GM12878 (cell line): ENCODE results near the gene APCDD1L. TPM values are rescaled to one million over a fixed set of nuclear protein-coding genes. Genes with fewer than 3 reads are reported as not detected.

Source experiments
- ATAC-seq: fragments of 200-7000 bp; cut with Tn5 transposase; 3 replicates; pipeline ENCODE4 v1.9.1; 2020; ENCODE audit warnings: mild to moderate bottlenecking, moderate library complexity
- BruUV-seq: library from RNA; stranded (reverse); fragments of 400-500 nt; replicated peaks from 2 replicates; lab custom pipeline; 2021; lab: Mats Ljungman, UMichigan
- CTCF ChIA-PET: fragments of 300-600 bp; sonication (Branson Sonifier 250); formaldehyde crosslinking; extraction: SDS; loops from one replicate; lab custom pipeline; 2021; ENCODE audit warnings: inconsistent platforms; lab: Yijun Ruan, JAX
- POLR2A ChIA-PET: fragments of 350-600 bp; formaldehyde crosslinking; extraction: SDS; loops from one replicate; lab custom pipeline; 2021; ENCODE audit warnings: inconsistent platforms; lab: Charles Lee
- RAD21 ChIA-PET: fragments of 300-600 bp; sonication (Branson Sonifier 250); formaldehyde crosslinking; loops from one replicate; lab custom pipeline; 2023; ENCODE audit warnings: antibody characterized with exemption; ENCODE audit not compliant: unreplicated experiment; lab: Charles Lee
- SMC1A ChIA-PET: fragments of 300-600 bp; sonication (Branson Sonifier 250); formaldehyde crosslinking; loops from one replicate; lab custom pipeline; 2023; ENCODE audit not compliant: unreplicated experiment, uncharacterized antibody; lab: Charles Lee
- DNase-seq: peaks from one replicate; pipeline ENCODE4 v3.0.0-alpha.2; 2011; ENCODE audit warnings: low read depth, low spot score
- FAIRE-seq: peaks from 3 replicates; lab custom pipeline; 2011; peaks lifted over from hg19 to GRCh38; lab: Jason Lieb, UNC
- H2AFZ ChIP-seq: 2 replicates; pipeline ENCODE4 v1.6.0; 2011; ENCODE audit warnings: low read depth, low read length, control low read depth; ENCODE audit not compliant: control insufficient read depth
- H3K27ac ChIP-seq: 2 replicates; pipeline ENCODE4 v1.5.1; 2011; ENCODE audit warnings: control low read depth; ENCODE audit not compliant: control insufficient read depth, insufficient read depth
- H3K27me3 ChIP-seq, 2 experiments: replicated peaks in 1 of 2; 2 replicates each; pipeline versions ENCODE4 v1.6.0 to v1.6.1; 2011; ENCODE audit warnings: low read length in 1 of 2; ENCODE audit not compliant: control insufficient read depth in 2 of 2, insufficient read depth in 2 of 2
- H3K36me3 ChIP-seq, 2 experiments: 2 replicates each; pipeline ENCODE4 v1.5.1; 2011; ENCODE audit warnings: low read length in 1 of 2; ENCODE audit not compliant: control insufficient read depth in 2 of 2, insufficient read depth in 2 of 2
- H3K4me1 ChIP-seq: 2 replicates; pipeline ENCODE4 v1.6.1; 2011; ENCODE audit warnings: mild to moderate bottlenecking, low read length, moderate library complexity, mixed read lengths; ENCODE audit not compliant: control insufficient read depth, insufficient read depth
- H3K4me2 ChIP-seq: 2 replicates; pipeline ENCODE4 v1.6.0; 2011; ENCODE audit warnings: control low read depth; ENCODE audit not compliant: control insufficient read depth, insufficient read depth
- H3K4me3 ChIP-seq: fragments of 200-600 bp; sonication (generic); 2 replicates; pipeline ENCODE4 v1.5.1; 2016
- H3K79me2 ChIP-seq: 2 replicates; pipeline ENCODE4 v1.6.0; 2011; ENCODE audit warnings: low read length; ENCODE audit not compliant: control insufficient read depth, insufficient read depth
- H3K9ac ChIP-seq: 2 replicates; pipeline ENCODE4 v1.8.0; 2011; ENCODE audit warnings: low read length, control low read depth, mixed read lengths; ENCODE audit not compliant: control insufficient read depth, insufficient read depth
- H3K9me3 ChIP-seq: replicated peaks from 3 replicates; pipeline ENCODE4 v1.5.1; 2011; ENCODE audit warnings: mild to moderate bottlenecking, low read length; ENCODE audit not compliant: control insufficient read depth, insufficient read depth
- H4K20me1 ChIP-seq: 2 replicates; pipeline ENCODE4 v1.6.0; 2011; ENCODE audit not compliant: control insufficient read depth, insufficient read depth
- NR2C2 ChIP-seq: IDR thresholded peaks from 2 replicates; pipeline ENCODE4 v1.6.1; 2011; ENCODE audit warnings: borderline replicate concordance, low read depth; ENCODE audit not compliant: control insufficient read depth, insufficient read length
- NR2F1 ChIP-seq: fragments of 450-650 bp; conservative IDR thresholded peaks from 2 replicates; pipeline ENCODE4 v1.6.1; 2017; ENCODE audit warnings: mild to moderate bottlenecking
- TCF12 ChIP-seq: IDR thresholded peaks from 2 replicates; pipeline ENCODE4 v1.6.1; 2011; ENCODE audit warnings: low read depth, mild to moderate bottlenecking, low read length
- WGBS: methylation state at CpG from one replicate; pipeline ENCODE4 v1.1.6; 2016; ENCODE audit warnings: low lambda C conversion rate; ENCODE audit not compliant: insufficient replicate concordance, insufficient coverage; ENCODE audit errors: missing lambda C conversion rate; 5-methylcytosine and 5-hydroxymethylcytosine counted together
- in situ Hi-C: fragments of 300-500 bp; cut with MboI; formaldehyde crosslinking; loops from 9 replicates; pipeline ENCODE4 v1.14.3; 2018; ENCODE audit warnings: mixed read lengths
- intact Hi-C: fragments of 100-400 bp; cut with micrococcal nuclease; formaldehyde crosslinking; loops from one replicate; pipeline ENCODE4 v1.14.2; 2022; ENCODE audit not compliant: unreplicated experiment
- polyA plus RNA-seq, 11 experiments: library from polyadenylated mRNA; depleted of rRNA in 4 of 11; unstranded in 6 of 11; stranded (reverse) in 5 of 11; fragments of >200 nt; fragmentation: Nextera tagmentation in 4 of 11; fragmentation: Illumina TruSeq in 1 of 11; extraction: Ambion mirVana in 4 of 11; extraction: Trizol in 1 of 11; gene quantifications; 1 replicate in 1 of 11; 2 replicates in 10 of 11; pipeline versions ENCODE4 v1.2.1 to v1.2.3, GENCODE V29; 2011 to 2016; ENCODE audit warnings: inconsistent platforms in 2 of 11, missing spikeins in 2 of 11, low read depth in 1 of 11
- total RNA-seq, 4 experiments: library from RNA; depleted of rRNA in 3 of 4; stranded (reverse); fragments of >200 nt in 3 of 4; fragmentation: Illumina TruSeq in 1 of 4; extraction: Trizol in 1 of 4; gene quantifications; 2 replicates each; pipeline versions ENCODE4 v1.2.1 to v1.2.3, GENCODE V29; 2013 to 2021
- TF ChIP-seq, protein P1 (sequence below): fragments of 450-650 bp; IDR thresholded peaks from 2 replicates; pipeline ENCODE4 v1.6.1; 2018; ENCODE audit warnings: borderline replicate concordance, mild to moderate bottlenecking; ENCODE audit not compliant: partially characterized antibody
- TF ChIP-seq, protein P2 (sequence below): fragments of 450-650 bp; IDR thresholded peaks from 2 replicates; pipeline ENCODE4 v1.6.1; 2016; ENCODE audit warnings: mild to moderate bottlenecking

Gene APCDD1L
- total and polyA plus RNA-seq, 10 of the 15 experiments (the other 5 are each of a cell fraction or from before 2014, with no cell fraction given) = 0.14 to 0.50 TPM; not detected in 8

DNA sequence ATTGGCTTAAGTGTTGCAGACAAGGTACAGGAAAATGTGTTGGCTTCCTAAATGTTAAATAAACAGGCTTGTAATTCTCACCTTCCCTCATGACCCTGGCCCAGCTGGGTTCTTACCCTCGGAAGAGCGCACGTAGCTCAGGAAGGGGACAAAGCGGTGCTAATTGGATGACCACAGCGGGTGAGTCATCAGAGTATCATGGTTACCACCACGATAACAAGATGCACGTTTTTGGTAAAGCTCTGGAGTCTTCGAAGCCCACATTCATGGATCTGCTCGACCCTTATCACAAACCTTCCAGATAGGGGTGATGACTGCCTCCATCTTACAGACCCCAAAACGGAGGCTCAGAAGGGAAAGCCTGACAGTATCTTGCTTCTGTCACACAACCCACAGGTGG lies 32.8 kb downstream of the APCDD1L start:
- SMC1A ChIA-PET = interaction anchor here (0.6 kb wide), 1 partner anchor 130 kb away, joined by 3 read pairs; no protein-coding TSS in a partner anchor

More for the DNA sequence above, 32.8 kb downstream of the APCDD1L start:
- H3K4me2 ChIP-seq = no peak overlapping the region
- no peak overlapping the region for H3K9ac ChIP-seq
- no peak for ATAC-seq
- 50% methylated on average over 10 of the region's 10 CpGs for WGBS
- no peaks in the 10 kb centered on the region for H3K79me2 ChIP-seq
- H2AFZ ChIP-seq = no peak overlapping the region
- BruUV-seq = no TSS peak
- TF ChIP-seq TCF12 (no peak), NR2F1 (no peak), NR2C2 (no peak)
- TF ChIP-seq, protein P1, sequence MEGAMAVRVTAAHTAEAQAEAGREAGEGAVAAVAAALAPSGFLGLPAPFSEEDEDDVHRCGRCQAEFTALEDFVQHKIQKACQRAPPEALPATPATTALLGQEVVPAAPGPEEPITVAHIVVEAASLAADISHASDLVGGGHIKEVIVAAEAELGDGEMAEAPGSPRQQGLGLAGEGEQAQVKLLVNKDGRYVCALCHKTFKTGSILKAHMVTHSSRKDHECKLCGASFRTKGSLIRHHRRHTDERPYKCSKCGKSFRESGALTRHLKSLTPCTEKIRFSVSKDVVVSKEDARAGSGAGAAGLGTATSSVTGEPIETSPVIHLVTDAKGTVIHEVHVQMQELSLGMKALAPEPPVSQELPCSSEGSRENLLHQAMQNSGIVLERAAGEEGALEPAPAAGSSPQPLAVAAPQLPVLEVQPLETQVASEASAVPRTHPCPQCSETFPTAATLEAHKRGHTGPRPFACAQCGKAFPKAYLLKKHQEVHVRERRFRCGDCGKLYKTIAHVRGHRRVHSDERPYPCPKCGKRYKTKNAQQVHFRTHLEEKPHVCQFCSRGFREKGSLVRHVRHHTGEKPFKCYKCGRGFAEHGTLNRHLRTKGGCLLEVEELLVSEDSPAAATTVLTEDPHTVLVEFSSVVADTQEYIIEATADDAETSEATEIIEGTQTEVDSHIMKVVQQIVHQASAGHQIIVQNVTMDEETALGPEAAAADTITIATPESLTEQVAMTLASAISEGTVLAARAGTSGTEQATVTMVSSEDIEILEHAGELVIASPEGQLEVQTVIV = no peak
- TF ChIP-seq, protein P2, sequence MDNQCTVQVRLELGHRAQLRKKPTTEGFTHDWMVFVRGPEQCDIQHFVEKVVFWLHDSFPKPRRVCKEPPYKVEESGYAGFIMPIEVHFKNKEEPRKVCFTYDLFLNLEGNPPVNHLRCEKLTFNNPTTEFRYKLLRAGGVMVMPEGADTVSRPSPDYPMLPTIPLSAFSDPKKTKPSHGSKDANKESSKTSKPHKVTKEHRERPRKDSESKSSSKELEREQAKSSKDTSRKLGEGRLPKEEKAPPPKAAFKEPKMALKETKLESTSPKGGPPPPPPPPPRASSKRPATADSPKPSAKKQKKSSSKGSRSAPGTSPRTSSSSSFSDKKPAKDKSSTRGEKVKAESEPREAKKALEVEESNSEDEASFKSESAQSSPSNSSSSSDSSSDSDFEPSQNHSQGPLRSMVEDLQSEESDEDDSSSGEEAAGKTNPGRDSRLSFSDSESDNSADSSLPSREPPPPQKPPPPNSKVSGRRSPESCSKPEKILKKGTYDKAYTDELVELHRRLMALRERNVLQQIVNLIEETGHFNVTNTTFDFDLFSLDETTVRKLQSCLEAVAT = no peak
- no peak for FAIRE-seq
- in situ Hi-C loops = no loop called here
- RAD21 ChIA-PET = no interaction called here
- H3K4me3 ChIP-seq = no peak overlapping the region
- intact Hi-C loops = no loop called here
- no peaks in the 10 kb centered on the region for H4K20me1 ChIP-seq
- POLR2A ChIA-PET = no interaction called here
- H3K27me3 ChIP-seq = no peaks in the 10 kb centered on the region
- H3K4me1 ChIP-seq = no peaks in the 10 kb centered on the region
- no peaks in the 10 kb centered on the region for H3K36me3 ChIP-seq
- no peak for DNase-seq
- H3K9me3 ChIP-seq = peaks cover 5% of the 10 kb centered on the region
- H3K27ac ChIP-seq = no peak overlapping the region
- CTCF ChIA-PET = interaction anchor here (1.0 to 1.9 kb wide), 7 partner anchors 10 to 369 kb away, joined by 3 to 5 read pairs (median 4); partner anchors contain the start of genes GNAS-AS1 and STX16
